K562 (cell line): ENCODE results near the gene NIPSNAP2. TPM values are rescaled to one million over a fixed set of nuclear protein-coding genes. Genes with fewer than 3 reads are reported as not detected.
A peak's percentile ranks its signal among the peaks of the same experiment; 100 is the strongest.

Source experiments
- ATAC-seq: fragments of 200-7000 bp; cut with Tn5 transposase; 3 replicates; pipeline ENCODE4 v1.9.1; 2020; ENCODE audit warnings: moderate library complexity
- BruUV-seq: library from RNA; stranded (reverse); fragments of 400-500 nt; replicated peaks from 2 replicates; lab custom pipeline; 2021; lab: Mats Ljungman, UMichigan
- CTCF ChIA-PET: fragments of 300-600 bp; formaldehyde crosslinking; extraction: SDS; loops from one replicate; lab custom pipeline; 2021; ENCODE audit warnings: low intra/inter-chr PET ratio; lab: Yijun Ruan, JAX
- POLR2A ChIA-PET: fragments of 300-600, 350-650 bp; sonication (Branson Sonifier 250); formaldehyde crosslinking; extraction: SDS; loops from one replicate; lab custom pipeline; 2021; ENCODE audit warnings: antibody characterized with exemption, inconsistent platforms; lab: Yijun Ruan, JAX
- DNase-seq, 4 experiments: peaks; one replicate each; pipeline versions ENCODE4 v3.0.0 to v3.0.0-alpha.2; 2011 to 2018; ENCODE audit warnings: low spot score in 3 of 4, mixed read lengths in 3 of 4; ENCODE audit errors: extremely low read depth in 1 of 4
- FAIRE-seq: peaks from 2 replicates; lab custom pipeline; 2011; peaks lifted over from hg19 to GRCh38; lab: Jason Lieb, UNC
- H2AFZ ChIP-seq: 2 replicates; pipeline ENCODE4 v1.6.0; 2011; ENCODE audit warnings: low read depth, low read length, control low read depth, inconsistent platforms
- H3K27ac ChIP-seq: fragments of 200-600 bp; 3 replicates; pipeline ENCODE4 v1.8.0; 2011; ENCODE audit warnings: low read depth, mild to moderate bottlenecking, control low read depth, inconsistent platforms, low read length, moderate library complexity, mixed read lengths; ENCODE audit errors: extremely low read depth
- H3K27me3 ChIP-seq, 2 experiments: fragments of 300-600 bp in 1 of 2; 2 replicates in 1 of 2; 3 replicates in 1 of 2; pipeline versions ENCODE4 v1.6.0 to v1.8.0; 2011; ENCODE audit warnings: inconsistent platforms in 2 of 2, low read length in 2 of 2, mild to moderate bottlenecking in 1 of 2, mixed read lengths in 1 of 2, moderate library complexity in 1 of 2; ENCODE audit not compliant: control insufficient read depth in 2 of 2, insufficient read depth in 2 of 2
- H3K36me3 ChIP-seq: fragments of 300-600 bp; 3 replicates; pipeline ENCODE4 v1.8.0; 2011; ENCODE audit warnings: mild to moderate bottlenecking, low read length, inconsistent platforms; ENCODE audit not compliant: control insufficient read depth, insufficient read depth
- H3K4me1 ChIP-seq, 2 experiments: fragments of 200-600 bp in 1 of 2; replicated peaks in 1 of 2; 2 replicates in 1 of 2; 3 replicates in 1 of 2; pipeline versions ENCODE4 v1.5.1 to v1.8.0; 2011; ENCODE audit warnings: inconsistent platforms in 2 of 2, low read length in 2 of 2, mild to moderate bottlenecking in 1 of 2, mixed read lengths in 1 of 2, moderate library complexity in 1 of 2; ENCODE audit not compliant: control insufficient read depth in 2 of 2, insufficient read depth in 2 of 2
- H3K4me2 ChIP-seq: 2 replicates; pipeline ENCODE4 v1.6.1; 2011; ENCODE audit warnings: low read length, control low read depth, inconsistent platforms, mixed read lengths; ENCODE audit not compliant: insufficient read depth
- H3K4me3 ChIP-seq: fragments of 200-600 bp; sonication (generic), shearing (Covaris generic); 2 replicates; pipeline ENCODE4 v1.5.1; 2016; ENCODE audit warnings: control low read depth, inconsistent platforms
- H3K79me2 ChIP-seq: fragments of 200-600 bp; 3 replicates; pipeline ENCODE4 v1.8.0; 2011; ENCODE audit warnings: low read length, inconsistent platforms; ENCODE audit not compliant: control insufficient read depth, insufficient read depth
- H3K9ac ChIP-seq, 2 experiments: 2 replicates each; pipeline versions ENCODE4 v1.6.0 to v1.6.1; 2011; ENCODE audit warnings: low read depth in 2 of 2, low read length in 2 of 2, control low read depth in 1 of 2, inconsistent platforms in 1 of 2, mild to moderate bottlenecking in 1 of 2, mixed read lengths in 1 of 2; ENCODE audit not compliant: insufficient read depth in 1 of 2
- H3K9me1 ChIP-seq: one replicate; pipeline ENCODE4 v1.6.0; 2011; ENCODE audit warnings: inconsistent platforms, mild to moderate bottlenecking, low read length, moderate library complexity; ENCODE audit not compliant: control insufficient read depth, insufficient read depth
- H3K9me3 ChIP-seq: replicated peaks from 2 replicates; pipeline ENCODE4 v1.5.1; 2011; ENCODE audit warnings: low read depth, low read length, inconsistent platforms; ENCODE audit not compliant: control insufficient read depth, insufficient read depth
- H4K20me1 ChIP-seq: replicated peaks from 2 replicates; pipeline ENCODE4 v1.6.1; 2011; ENCODE audit warnings: low read length, inconsistent platforms, mixed read lengths; ENCODE audit not compliant: control insufficient read depth, insufficient read depth
- BDP1 ChIP-seq: IDR thresholded peaks from 3 replicates; pipeline ENCODE4 v1.6.1; 2011; ENCODE audit not compliant: insufficient read length, insufficient read depth
- CBFA2T3 ChIP-seq: fragments of 450-650 bp; IDR thresholded peaks from 2 replicates; pipeline ENCODE4 v1.6.1; 2017
- GATAD2B ChIP-seq: fragments of 450-650 bp; IDR thresholded peaks from 2 replicates; pipeline ENCODE4 v1.6.1; 2017; ENCODE audit warnings: mild to moderate bottlenecking, borderline replicate concordance
- HEY1 ChIP-seq: fragments of 250-450 bp; sonication (Bioruptor Pico); IDR thresholded peaks from 2 replicates; pipeline ENCODE4 v1.5.0; 2020; ENCODE audit warnings: mild to moderate bottlenecking, moderate library complexity, borderline replicate concordance
- KDM1A ChIP-seq, 2 experiments: fragments of 450-650 bp; IDR thresholded peaks; 2 replicates each; pipeline ENCODE4 v1.6.1; 2016; ENCODE audit warnings: mild to moderate bottlenecking in 2 of 2
- NR2C1 ChIP-seq, 2 experiments: fragments of 450-650 bp; IDR thresholded peaks; 2 replicates each; pipeline ENCODE4 v1.6.1; 2017; ENCODE audit warnings: mild to moderate bottlenecking in 2 of 2, antibody characterized with exemption in 1 of 2, inconsistent platforms in 1 of 2, missing compliant biosample characterization in 1 of 2, missing genetic modification characterization in 1 of 2
- TFAP4 ChIP-seq: sonication (generic); formaldehyde crosslinking; IDR thresholded peaks from 2 replicates; pipeline ENCODE4 v1.8.0; 2022; ENCODE audit warnings: missing genetic modification reagents, mild to moderate bottlenecking, moderate library complexity, borderline replicate concordance
- ZNF121 ChIP-seq: sonication (generic); formaldehyde crosslinking; conservative IDR thresholded peaks from 2 replicates; pipeline ENCODE4 v1.8.0; 2022; ENCODE audit warnings: missing genetic modification reagents
- ZNF407 ChIP-seq: fragments of 450-650 bp; IDR thresholded peaks from 2 replicates; pipeline ENCODE4 v1.6.1; 2016; ENCODE audit warnings: low read depth
- ZNF41 ChIP-seq: fragments of 250-450 bp; sonication (Bioruptor Pico); conservative IDR thresholded peaks from 2 replicates; pipeline ENCODE4 v1.4.0; 2020; ENCODE audit warnings: mild to moderate bottlenecking
- ZNF431 ChIP-seq: sonication (generic); formaldehyde crosslinking; IDR thresholded peaks from 2 replicates; pipeline ENCODE4 v1.8.0; 2022; ENCODE audit warnings: mild to moderate bottlenecking, missing genetic modification reagents
- WGBS: fragments of 100-300 bp; shearing (Covaris generic); methylation state at CpG from one replicate; pipeline ENCODE4 v1.1.6; 2016; ENCODE audit warnings: low coverage, mixed read lengths; ENCODE audit not compliant: insufficient coverage; ENCODE audit errors: missing lambda C conversion rate; 5-methylcytosine and 5-hydroxymethylcytosine counted together
- in situ Hi-C: fragments of 300-500 bp; cut with MboI; formaldehyde crosslinking; loops from 4 replicates; pipeline ENCODE4 v1.15.0; 2018; ENCODE audit warnings: inconsistent platforms, mixed read lengths
- intact Hi-C: fragments of 100-400 bp; cut with micrococcal nuclease; formaldehyde crosslinking; loops from 2 replicates; pipeline ENCODE4 v1.14.2; 2022
- polyA plus RNA-seq, 8 experiments: library from polyadenylated mRNA; depleted of rRNA in 4 of 8; stranded (reverse) in 5 of 8; unstranded in 3 of 8; fragments of >200 nt; fragmentation: Nextera tagmentation in 2 of 8; fragmentation: Illumina TruSeq in 1 of 8; extraction: Ambion mirVana in 2 of 8; extraction: Trizol in 1 of 8; gene quantifications; 2 replicates each; pipeline versions ENCODE4 v1.2.1 to v1.2.3, GENCODE V29; 2011 to 2014; ENCODE audit warnings: inconsistent platforms in 1 of 8, missing spikeins in 1 of 8
- total RNA-seq, 7 experiments: library from RNA; depleted of rRNA in 6 of 7; stranded (reverse); fragments of >200 nt in 6 of 7; fragmentation: Illumina TruSeq in 2 of 7; extraction: Trizol in 2 of 7; gene quantifications; 2 replicates each; pipeline versions ENCODE4 v1.2.1 to v1.2.3, GENCODE V29; 2011 to 2021; ENCODE audit warnings: low replicate concordance in 1 of 7
- TF ChIP-seq, protein P1 (sequence below): fragments of 250-450 bp; sonication (Bioruptor Pico); IDR thresholded peaks from 2 replicates; pipeline ENCODE4 v1.8.0; 2022; ENCODE audit warnings: moderate library complexity, mild to moderate bottlenecking, inconsistent platforms

Gene NIPSNAP2
- total and polyA plus RNA-seq, 9 of the 15 experiments (the other 6 are each of a cell fraction or from before 2014, with no cell fraction given), result 24.9 to 107 (median 53.0) TPM

DNA sequence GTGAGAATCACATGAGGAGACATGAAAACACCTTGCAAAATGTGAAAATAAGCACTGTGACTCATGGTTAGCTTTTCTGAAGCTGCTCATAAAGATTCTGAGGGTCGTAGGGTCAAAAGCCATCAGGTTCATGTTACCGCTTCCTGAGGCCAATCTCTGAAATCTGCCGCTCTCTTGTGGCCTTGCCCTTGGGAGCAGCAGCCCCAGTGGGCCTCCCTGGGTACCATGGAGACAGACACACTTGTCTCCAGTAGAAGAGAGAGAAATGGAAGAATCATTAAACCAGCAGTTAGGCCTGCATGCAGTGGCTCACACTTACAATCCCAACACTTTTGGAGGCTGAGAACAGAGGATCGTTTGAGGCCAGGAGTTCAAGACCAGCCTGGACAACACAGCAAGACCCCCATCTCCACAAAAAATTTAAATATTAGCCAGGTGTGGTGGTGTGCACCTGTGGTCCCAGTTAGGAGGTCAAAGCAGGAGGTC, 42.8 kb downstream of the NIPSNAP2 start (continued):
- TF ChIP-seq KDM1A (IDR thresholded peaks at IDR 0.05) (peak in 1 of 2 experiments; percentile 15; a peak in 1 of 4 replicates), ZNF121 (CRISPR knock-in tag) (peak; percentile 89), ZNF41 (no peak), BDP1 (no peak), TFAP4 (CRISPR knock-in tag) (no peak), CBFA2T3 (peak; percentile 38), NR2C1 (IDR thresholded peaks at IDR 0.05) (peak; percentile 66; the same call in 1 of the 2 replicates), NR2C1 (tag; IDR thresholded peaks at IDR 0.05) (peak; percentile 55; the same call in 1 of the 2 replicates), GATAD2B (no peak)
- TF ChIP-seq, protein P1, sequence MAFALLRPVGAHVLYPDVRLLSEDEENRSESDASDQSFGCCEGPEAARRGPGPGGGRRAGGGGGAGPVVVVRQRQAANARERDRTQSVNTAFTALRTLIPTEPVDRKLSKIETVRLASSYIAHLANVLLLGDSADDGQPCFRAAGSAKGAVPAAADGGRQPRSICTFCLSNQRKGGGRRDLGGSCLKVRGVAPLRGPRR (CRISPR knock-in tag), result no peak

GRCh38 chr7:56007891-56008290, 43.5 kb downstream of the NIPSNAP2 start:
- intact Hi-C loops, result no loop called here
- in situ Hi-C loops, result no loop called here
- Histone ChIP-seq H4K20me1 (no peaks in the 10 kb centered on the region), H3K9ac (no peak overlapping the region), H3K79me2 (no peaks in the 10 kb centered on the region), H3K36me3 (peaks cover 5% of the 10 kb centered on the region; the same call in 1 of the 3 replicates), H3K4me3 (no peak overlapping the region), H3K4me2 (no peak overlapping the region), H3K4me1 (no peaks in the 10 kb centered on the region; a peak in 1 of 5 replicates), H3K27me3 (no peaks in the 10 kb centered on the region), H3K9me3 (no peaks in the 10 kb centered on the region), H3K27ac (no peak overlapping the region), H2AFZ (no peak overlapping the region), H3K9me1 (no peaks in the 10 kb centered on the region)
- WGBS, result 78% methylated on average over 9 of the region's 9 CpGs
- ATAC-seq, result no peak
- no TSS peak for BruUV-seq
- no peak for DNase-seq
- ChIA-PET POLR2A (interaction anchor here (1.1 to 1.2 kb wide), 2 partner anchors 8 to 65 kb away, joined by 4 to 5 read pairs; no protein-coding TSS in a partner anchor), CTCF (no interaction called here)
- no peak for FAIRE-seq
- no peak for TF ChIP-seq ZNF431
- TF ChIP-seq HEY1 (CRISPR knock-in tag), result no peak
- TF ChIP-seq ZNF407, result no peak
